Choroid plexus epithelial cell (primary cell): Measurements from ENCODE around the gene NTSR2.

ENCODE experiments used
- DNase-seq: peaks from one replicate; pipeline ENCODE4 v3.0.0-alpha.2; 2010; ENCODE audit warnings: low read depth
- H3K4me3 ChIP-seq: 2 replicates; pipeline ENCODE4 v1.5.1; 2011; ENCODE audit warnings: low read depth, mild to moderate bottlenecking, control low read depth, low read length, moderate library complexity
- TF ChIP-seq, protein P1 (sequence below): conservative IDR thresholded peaks from 2 replicates; pipeline ENCODE4 v1.5.1; 2011; ENCODE audit warnings: low read depth, mild to moderate bottlenecking, control low read depth, inconsistent platforms, low read length, moderate library complexity

NTSR2 gene

GRCh38 chr2:11713815-11714214, 43.8 kb upstream of the NTSR2 start:
- TF ChIP-seq, protein P1, sequence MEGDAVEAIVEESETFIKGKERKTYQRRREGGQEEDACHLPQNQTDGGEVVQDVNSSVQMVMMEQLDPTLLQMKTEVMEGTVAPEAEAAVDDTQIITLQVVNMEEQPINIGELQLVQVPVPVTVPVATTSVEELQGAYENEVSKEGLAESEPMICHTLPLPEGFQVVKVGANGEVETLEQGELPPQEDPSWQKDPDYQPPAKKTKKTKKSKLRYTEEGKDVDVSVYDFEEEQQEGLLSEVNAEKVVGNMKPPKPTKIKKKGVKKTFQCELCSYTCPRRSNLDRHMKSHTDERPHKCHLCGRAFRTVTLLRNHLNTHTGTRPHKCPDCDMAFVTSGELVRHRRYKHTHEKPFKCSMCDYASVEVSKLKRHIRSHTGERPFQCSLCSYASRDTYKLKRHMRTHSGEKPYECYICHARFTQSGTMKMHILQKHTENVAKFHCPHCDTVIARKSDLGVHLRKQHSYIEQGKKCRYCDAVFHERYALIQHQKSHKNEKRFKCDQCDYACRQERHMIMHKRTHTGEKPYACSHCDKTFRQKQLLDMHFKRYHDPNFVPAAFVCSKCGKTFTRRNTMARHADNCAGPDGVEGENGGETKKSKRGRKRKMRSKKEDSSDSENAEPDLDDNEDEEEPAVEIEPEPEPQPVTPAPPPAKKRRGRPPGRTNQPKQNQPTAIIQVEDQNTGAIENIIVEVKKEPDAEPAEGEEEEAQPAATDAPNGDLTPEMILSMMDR = no peak
- DNase-seq = no peak

DNA sequence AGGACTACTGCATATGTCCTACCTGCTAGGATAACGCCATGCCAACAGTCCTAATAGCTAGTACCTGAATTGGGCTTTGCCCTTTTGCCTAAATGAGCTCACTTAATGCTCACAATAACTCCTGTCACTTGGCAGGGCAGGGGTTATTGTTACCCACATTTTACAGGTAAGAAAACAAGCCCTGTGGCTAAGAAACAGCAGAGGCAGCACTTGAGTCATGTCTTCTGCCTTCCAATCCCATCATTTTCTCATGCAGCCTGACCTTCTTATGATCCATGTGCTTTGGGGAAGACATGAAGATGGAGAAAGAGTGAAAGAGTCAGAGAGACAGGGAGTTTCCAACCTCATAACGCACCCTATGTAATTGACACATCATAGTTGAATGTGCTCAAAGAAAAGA, 42.9 kb upstream of the NTSR2 start:
- no peak for DNase-seq
- TF ChIP-seq, protein P1 = no peak
- H3K4me3 ChIP-seq = no peak overlapping the region

More at GRCh38 chr2:11713815-11714214, 43.8 kb upstream of the NTSR2 start:
- H3K4me3 ChIP-seq = no peak overlapping the region

GRCh38 chr2:11711751-11712150, 41.8 kb upstream of the NTSR2 start:
- TF ChIP-seq, protein P1 = no peak
- no peak for DNase-seq
- H3K4me3 ChIP-seq = no peak overlapping the region

DNA sequence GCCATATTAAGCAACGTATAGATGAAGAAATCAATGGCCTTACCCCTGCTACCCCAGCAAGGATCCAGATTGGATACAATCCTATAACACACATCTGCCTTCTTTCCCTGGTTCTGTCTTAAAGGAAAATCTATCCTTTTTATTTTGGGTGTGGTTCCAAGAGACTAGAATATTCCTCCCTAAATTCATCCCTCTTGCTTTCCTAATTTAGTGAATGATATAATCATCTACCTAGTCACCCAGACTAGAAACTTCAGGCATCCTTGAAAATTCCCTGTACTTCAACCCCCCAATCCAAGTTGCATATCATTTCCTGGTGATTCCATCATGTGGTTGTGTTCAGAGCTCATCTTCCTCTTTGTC, 41.3 kb upstream of the NTSR2 start:
- TF ChIP-seq, protein P1 = no peak
- no peak for DNase-seq
- no peak overlapping the region for H3K4me3 ChIP-seq

- DNase-seq = peak; percentile 26
- TF ChIP-seq, protein P1 = no peak
Measured at GRCh38 chr2:11710632-11711353, 40.8 kb upstream of the NTSR2 start.

DNA sequence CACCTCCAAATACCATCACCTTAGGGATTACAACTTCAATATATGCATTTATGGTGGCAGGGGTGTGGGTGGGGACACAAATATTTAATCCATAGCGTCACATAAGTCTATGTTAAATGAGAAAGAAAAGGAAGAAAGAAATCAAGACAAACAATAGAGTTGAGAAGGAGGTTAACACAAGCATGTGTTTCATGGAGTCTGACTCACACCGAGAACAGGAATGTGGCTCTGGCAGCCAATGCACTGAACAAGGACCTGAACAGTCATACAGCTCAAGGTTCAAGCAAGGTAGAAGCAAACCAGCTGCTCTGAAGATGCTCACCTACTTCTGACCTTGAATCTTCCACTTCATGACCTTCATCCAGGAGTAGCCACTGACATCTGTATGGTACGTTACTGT, 40.2 kb upstream of the NTSR2 start:
- no peak overlapping the region for H3K4me3 ChIP-seq
- TF ChIP-seq, protein P1 = no peak
- peak; percentile 91 for DNase-seq

More at GRCh38 chr2:11710632-11711353, 40.8 kb upstream of the NTSR2 start:
- no peak overlapping the region for H3K4me3 ChIP-seq

GRCh38 chr2:11709293-11709692, 39.3 kb upstream of the NTSR2 start:
- TF ChIP-seq, protein P1 = no peak
- no peak overlapping the region for H3K4me3 ChIP-seq
- no peak for DNase-seq
